Activated naive CD4-positive, alpha-beta T cell treated with Interleukin-2 at 50 U/mL for 16 hours (primary cell): ENCODE data around the gene ALDH9A1.
"Not testable (repeated sequence)": the region's sequence is repeated elsewhere in the genome, so short reads cannot be mapped to it uniquely, and the experiment has no call there.

Experiments used
- DNase-seq: peaks from one replicate; pipeline ENCODE4 v3.0.0-alpha.2; 2020

Gene ALDH9A1

GRCh38 chr1:165697881-165698760, at the start of gene ALDH9A1:
ALDH9A1 (minus strand) TSS chr1:165698562; CDS start chr1:165698558, 4 bp downstream.
- peak; percentile 90 for DNase-seq

- no peak for DNase-seq
Observed at GRCh38 chr1:165747632-165748447, 49.5 kb upstream of the ALDH9A1 start.

GRCh38 chr1:165744913-165745312, 46.6 kb upstream of the ALDH9A1 start:
- DNase-seq, result not testable (repeated sequence)

GRCh38 chr1:165742194-165742593, 43.8 kb upstream of the ALDH9A1 start:
- no peak for DNase-seq

DNA sequence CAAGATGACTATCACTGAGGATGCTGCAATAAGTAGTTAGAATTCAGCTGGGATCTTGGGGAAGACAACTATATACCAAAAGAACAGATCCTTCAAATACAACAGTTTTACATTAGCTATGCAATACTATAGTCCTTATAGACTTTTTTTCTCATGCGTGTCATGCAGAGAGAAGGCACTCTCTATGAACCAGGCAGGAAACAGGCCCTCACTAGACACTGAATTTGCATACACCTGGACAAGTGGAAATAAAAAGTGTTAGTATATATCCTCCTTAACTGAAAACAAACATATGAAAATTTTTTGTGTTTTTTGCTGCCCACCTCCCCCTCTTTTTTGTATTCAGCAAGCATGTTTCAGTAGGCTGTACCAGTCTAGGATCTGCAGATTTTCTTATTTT, 40.4 kb upstream of the ALDH9A1 start:
- DNase-seq, result no peak

GRCh38 chr1:165737196-165737595, 38.8 kb upstream of the ALDH9A1 start:
- no peak for DNase-seq

- no peak for DNase-seq
Observed at GRCh38 chr1:165734906-165735305, 36.5 kb upstream of the ALDH9A1 start.

GRCh38 chr1:165726841-165727240, 28.5 kb upstream of the ALDH9A1 start:
- DNase-seq, result no peak

DNA sequence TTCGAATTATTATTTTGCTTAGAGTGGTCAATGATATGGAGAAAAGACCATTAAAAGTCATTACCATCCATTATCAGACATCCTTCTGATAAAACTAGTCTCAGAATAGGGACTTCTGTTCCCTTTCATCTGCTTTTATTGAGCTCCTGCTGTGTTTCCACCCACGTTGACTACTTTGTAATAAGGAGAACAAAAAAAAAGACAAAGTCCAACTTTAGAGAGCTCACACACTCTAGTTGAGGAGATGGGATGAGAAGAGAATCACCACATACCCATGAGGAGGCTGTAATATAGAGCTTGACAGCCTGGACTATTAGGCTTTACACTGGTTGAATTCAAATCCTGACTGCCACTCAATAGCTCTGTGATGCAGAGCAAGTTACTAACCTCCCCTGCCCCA, 27.8 kb upstream of the ALDH9A1 start:
- no peak for DNase-seq

DNA sequence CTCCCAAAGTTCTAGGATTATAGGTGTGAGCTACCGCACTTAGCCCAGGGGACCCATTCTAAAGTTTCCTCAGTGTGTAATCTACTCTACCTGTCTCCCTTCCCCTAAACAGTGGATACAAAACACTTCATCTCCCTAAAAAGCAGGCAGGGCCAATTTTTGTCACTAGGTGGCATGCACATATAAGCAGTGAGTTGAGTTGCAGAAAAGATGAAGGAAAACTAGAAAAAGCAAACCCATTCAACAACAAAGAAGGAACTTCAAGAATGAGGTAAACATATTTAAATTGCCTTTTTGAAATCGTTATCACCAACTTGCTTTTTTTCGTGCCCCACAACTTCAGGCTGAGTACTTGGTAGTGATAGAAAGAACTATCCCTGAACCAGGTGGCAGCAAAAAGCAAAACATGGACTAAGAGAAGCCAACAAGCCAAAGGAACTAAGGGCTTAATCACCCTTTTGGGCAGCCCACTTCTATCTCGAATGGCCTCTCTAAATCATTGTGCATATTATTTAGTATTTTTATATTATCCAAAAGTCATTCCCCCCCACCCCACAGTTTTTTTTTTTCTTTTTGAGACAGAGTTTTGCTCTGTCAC, 19.7 kb upstream of the ALDH9A1 start:
- peak; percentile 12 for DNase-seq

DNA sequence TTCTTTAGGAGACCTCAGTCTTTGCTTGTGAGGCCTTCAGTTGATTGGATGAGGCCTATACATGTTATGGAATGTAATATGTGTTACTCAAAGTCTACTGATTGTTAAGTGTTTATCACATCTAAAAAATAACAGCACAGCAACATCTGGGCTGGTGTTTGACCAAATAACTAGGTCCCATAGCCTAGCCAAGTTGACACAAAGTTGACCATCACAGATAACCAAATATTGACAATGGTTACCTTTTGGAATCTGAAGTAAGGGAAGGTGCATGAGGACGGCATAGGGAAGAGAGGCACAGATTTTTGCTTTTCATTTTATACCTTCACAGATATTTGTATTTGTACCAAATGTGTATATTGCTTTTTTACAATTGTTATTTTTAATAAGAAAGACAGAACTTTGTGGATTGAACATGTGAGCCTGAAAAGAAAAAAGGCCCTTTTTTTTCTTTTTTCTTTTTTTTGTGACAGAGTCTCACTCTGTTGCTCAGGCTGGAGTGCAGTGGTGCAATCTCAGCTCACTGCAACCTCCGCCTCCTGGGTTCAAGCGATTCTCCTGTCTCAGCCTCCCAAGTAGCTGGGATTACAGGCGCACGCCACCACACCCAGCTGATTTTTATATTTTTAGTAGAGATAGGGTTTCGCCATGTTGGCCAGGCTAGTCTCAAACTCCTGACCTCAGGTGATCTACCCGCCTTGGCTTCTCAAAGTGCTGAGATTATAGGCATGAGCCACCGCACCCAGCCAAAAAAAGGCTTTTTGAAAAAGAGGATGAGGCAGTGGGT, 18.1 kb upstream of the ALDH9A1 start:
- DNase-seq, result not testable (repeated sequence)

DNA sequence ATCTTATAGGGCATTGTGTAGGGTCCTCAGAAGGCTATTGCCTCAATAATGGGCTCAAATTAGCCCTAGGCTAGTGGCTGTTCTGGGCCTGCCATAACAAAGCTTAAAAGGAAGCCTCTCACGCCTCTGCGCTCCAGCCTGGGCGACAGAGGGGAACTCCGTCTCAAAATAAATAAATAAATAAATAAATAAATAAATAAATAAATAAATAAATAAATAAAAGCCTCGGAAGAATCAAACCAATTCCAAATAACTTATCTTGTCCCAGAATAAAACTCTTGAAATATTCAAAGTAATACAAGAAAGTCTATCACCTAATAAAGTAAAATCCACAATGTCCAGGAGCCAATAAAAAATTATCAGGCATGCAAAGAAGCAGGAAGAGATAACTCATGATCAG, 14.4 kb upstream of the ALDH9A1 start:
- DNase-seq, result no peak

GRCh38 chr1:165707984-165708706, 9.8 kb upstream of the ALDH9A1 start:
- DNase-seq, result no peak

GRCh38 chr1:165703648-165704047, 5.3 kb upstream of the ALDH9A1 start:
- no peak for DNase-seq

- DNase-seq, result not testable (repeated sequence)
Observed at GRCh38 chr1:165701922-165702321, 3.6 kb upstream of the ALDH9A1 start.

GRCh38 chr1:165699577-165699976, 1.2 kb upstream of the ALDH9A1 start:
- DNase-seq, result no peak

GRCh38 chr1:165698761-165699052, 345 bp upstream of the ALDH9A1 start:
- DNase-seq, result no peak

- no peak for DNase-seq
Observed at GRCh38 chr1:165697491-165697880, 876 bp downstream of the ALDH9A1 start.

- DNase-seq, result no peak
Observed at GRCh38 chr1:165696625-165697100, 1.7 kb downstream of the ALDH9A1 start.

DNA sequence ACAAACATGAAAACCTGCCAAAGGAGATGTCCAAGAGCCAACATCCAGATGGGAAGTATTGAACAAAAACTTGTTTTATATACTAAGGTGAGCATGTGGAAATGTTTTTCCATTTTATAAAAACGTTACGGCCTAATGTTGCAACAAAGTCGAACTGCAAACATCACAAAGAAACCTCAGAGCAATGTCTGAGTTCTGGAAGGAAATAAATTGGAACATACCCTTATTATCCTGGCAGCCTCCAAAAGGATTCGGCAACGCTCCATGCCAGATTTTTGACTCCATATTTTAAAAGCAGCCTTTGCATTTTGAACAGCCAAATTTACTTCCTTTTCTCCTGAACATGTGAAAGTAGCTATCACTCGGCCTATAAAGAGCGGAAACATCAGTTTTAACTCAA, 3.3 kb downstream of the ALDH9A1 start:
- no peak for DNase-seq

- DNase-seq, result no peak
Observed at GRCh38 chr1:165688046-165688445, 10.3 kb downstream of the ALDH9A1 start.

DNA sequence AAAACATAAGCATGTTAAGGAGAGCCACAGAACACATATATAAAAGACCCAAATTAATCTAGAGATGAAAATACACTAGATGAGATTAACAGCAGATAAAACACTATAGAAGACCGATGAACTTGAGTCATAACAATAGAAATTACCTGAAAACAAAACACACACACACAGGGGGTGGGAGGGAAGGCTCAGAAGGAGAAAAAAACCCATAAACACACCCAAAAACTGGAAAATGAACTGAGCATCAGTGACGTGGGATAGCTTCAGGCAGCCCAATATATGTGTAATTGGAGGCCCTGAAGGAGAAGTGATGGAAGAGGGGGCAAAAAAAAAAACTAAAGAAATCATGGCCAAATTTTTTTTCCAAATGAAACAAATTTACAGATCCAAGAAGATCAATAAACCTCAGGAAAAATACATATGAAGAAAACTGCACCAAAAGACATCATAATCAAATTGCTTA, 11.4 kb downstream of the ALDH9A1 start:
- no peak for DNase-seq
